Endothelial cell of umbilical vein (primary cell): ENCODE measurements around the gene TAS2R13.

Source experiments
- CTCF ChIP-seq, 2 donors: IDR thresholded peaks; 1 replicate in 1 of 2; 2 replicates in 1 of 2; pipeline ENCODE4 v1.5.1; 2011; ENCODE audit warnings: low read length in 2 of 2, mild to moderate bottlenecking in 2 of 2, moderate library complexity in 2 of 2, control low read depth in 1 of 2, inconsistent platforms in 1 of 2, low read depth in 1 of 2; ENCODE audit not compliant: insufficient read depth in 1 of 2; ENCODE audit errors: extremely low read depth in 1 of 2
- EZH2 ChIP-seq: IDR thresholded peaks from 2 replicates; pipeline ENCODE4 v1.6.1; 2012; ENCODE audit warnings: borderline replicate concordance, low read depth, mild to moderate bottlenecking, moderate library complexity, low read length, inconsistent platforms; ENCODE audit not compliant: severe bottlenecking
- GATA2 ChIP-seq: IDR thresholded peaks from 2 replicates; pipeline ENCODE4 v1.7.0; 2011; ENCODE audit warnings: low read depth, mild to moderate bottlenecking, moderate library complexity, mixed read lengths, low read length; ENCODE audit not compliant: insufficient read length, insufficient read depth
- MYC ChIP-seq: IDR thresholded peaks from one replicate; pipeline ENCODE4 v1.6.1; 2011; ENCODE audit warnings: mild to moderate bottlenecking, low read depth, low read length
- POLR2A ChIP-seq: IDR thresholded peaks from 2 replicates; pipeline ENCODE4 v1.6.1; 2012; ENCODE audit warnings: low read depth, mild to moderate bottlenecking, control low read depth, low read length
- POLR2AphosphoS5 ChIP-seq: IDR thresholded peaks from 2 replicates; pipeline ENCODE4 v1.6.1; 2012; ENCODE audit warnings: low read depth, mild to moderate bottlenecking, control low read depth, low read length, moderate library complexity; ENCODE audit not compliant: insufficient read depth

DNA sequence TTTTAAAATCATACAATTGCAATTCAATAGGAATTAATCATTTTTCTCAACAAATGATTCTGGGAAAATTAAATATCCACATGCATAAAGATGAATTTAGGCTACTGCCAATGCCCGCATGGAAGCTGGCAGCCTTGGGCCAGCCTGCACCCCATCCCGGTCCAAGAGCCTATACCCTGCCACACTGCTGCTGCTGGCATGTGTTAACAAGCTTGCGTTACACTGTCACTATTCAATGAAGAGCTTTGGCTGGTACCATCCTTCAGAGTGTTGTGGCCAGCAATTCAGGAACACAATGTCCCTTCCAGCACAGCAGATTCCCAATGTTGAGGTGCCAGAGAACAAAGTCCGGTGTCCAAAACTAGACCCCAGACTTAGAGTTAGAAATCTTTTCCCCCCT, 43.3 kb upstream of the TAS2R13 start:
- no peak for TF ChIP-seq GATA2
- no peak for TF ChIP-seq CTCF (IDR thresholded peaks at IDR 0.05; ENCODE audit: extremely low read depth in 1 of 2, insufficient read depth in 1 of 2, low read depth in 1 of 2, low read length in 2 of 2)
- no peak for TF ChIP-seq POLR2A
- TF ChIP-seq POLR2AphosphoS5: no peak
- TF ChIP-seq EZH2: no peak
- TF ChIP-seq MYC: no peak
